ENCODE results near the gene CACNG8.

CACNG8 gene

DNA sequence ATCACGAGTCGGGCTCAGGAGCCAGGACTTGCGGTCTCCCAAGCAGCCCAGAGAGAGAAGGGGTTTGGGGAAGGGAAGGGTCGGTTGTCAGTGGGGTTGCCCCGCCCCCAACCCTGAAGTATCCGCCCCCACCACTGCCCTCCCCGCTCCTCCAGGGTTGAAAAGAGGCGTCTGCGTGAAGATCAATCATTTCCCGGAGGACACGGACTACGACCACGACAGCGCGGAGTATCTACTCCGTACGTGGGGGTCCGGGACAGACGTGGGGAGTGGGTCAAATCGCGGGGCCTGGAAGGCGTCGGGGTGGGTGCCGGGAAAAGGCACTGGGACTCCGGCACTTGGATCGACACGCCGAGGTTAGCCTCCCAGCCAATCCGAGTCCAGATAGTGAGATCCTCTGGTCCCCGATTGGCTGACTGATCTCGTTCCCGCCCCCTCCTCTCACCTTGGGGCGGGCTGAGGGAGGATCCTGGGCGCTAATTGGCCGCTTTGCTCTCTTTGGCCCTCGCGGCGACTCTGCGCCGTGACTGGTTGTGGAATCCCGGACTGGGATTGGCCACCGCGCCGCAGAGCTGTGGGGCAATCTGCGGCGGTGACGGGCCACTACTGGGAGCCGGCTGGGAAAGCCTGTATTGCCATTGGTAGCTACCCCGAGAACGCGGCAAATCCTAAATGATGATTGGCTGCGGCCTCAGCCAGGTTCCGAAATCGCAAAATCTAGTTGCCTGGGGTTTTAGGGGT, 15.4 kb downstream of the CACNG8 start:
- TF ChIP-seq, protein P1, sequence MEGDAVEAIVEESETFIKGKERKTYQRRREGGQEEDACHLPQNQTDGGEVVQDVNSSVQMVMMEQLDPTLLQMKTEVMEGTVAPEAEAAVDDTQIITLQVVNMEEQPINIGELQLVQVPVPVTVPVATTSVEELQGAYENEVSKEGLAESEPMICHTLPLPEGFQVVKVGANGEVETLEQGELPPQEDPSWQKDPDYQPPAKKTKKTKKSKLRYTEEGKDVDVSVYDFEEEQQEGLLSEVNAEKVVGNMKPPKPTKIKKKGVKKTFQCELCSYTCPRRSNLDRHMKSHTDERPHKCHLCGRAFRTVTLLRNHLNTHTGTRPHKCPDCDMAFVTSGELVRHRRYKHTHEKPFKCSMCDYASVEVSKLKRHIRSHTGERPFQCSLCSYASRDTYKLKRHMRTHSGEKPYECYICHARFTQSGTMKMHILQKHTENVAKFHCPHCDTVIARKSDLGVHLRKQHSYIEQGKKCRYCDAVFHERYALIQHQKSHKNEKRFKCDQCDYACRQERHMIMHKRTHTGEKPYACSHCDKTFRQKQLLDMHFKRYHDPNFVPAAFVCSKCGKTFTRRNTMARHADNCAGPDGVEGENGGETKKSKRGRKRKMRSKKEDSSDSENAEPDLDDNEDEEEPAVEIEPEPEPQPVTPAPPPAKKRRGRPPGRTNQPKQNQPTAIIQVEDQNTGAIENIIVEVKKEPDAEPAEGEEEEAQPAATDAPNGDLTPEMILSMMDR (IDR thresholded peaks at IDR 0.05; ENCODE audit: low read depth, low read length), result no peak
- H3K4me3 ChIP-seq (ENCODE audit: low read depth, low read length), result peak overlapping the region; percentile 12; the same call in 1 of the 2 replicates

- TF ChIP-seq, protein P1 (IDR thresholded peaks at IDR 0.05; ENCODE audit: low read depth, low read length), result no peak
- no peak overlapping the region for H3K4me3 ChIP-seq (ENCODE audit: low read depth, low read length)
These were observed 16.5 kb downstream of the CACNG8 start for GRCh38 chr19:53978975-53979801.

DNA sequence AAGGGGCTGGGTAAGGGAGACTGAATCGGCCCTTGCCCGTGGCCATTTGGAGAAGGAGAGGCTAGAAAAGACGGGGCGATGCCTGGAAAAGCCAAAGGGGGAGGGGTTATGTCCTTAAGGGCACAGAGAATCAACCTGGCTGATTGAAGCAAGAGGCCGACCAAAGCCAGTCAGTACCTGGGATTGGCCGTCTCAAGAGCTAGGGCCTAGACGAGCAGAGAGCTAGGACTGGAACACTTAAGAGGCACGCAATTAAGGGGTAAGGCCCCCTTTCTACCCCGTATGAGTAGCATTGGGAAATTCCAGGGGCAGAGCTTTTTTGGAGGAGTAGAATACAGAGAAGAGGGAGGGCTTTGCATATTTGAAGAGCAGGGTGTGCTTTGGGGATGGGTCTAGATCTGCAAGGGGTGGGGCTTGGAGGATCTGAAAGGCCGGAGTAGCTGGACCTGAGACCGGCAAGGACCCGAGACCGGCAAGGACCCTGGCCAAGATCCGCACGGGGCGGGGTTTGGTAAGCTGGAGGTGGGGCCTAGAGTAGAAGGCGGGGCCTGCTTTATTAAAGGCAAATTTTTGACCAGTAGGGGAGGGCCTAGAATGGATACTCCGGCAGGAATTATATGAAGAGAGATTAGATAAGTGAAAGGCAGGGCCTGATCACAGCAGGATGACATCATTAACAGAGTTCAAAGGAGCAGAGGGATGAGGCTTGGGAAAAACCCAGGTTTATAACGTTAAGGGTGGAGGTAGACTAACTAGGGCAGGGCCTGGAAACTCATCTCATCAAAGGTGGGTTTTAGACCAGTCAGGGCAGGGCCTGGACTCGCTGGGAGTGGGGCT, 18.0 kb downstream of the CACNG8 start:
- H3K4me3 ChIP-seq (ENCODE audit: low read depth, low read length), result peak overlapping the region; percentile 41
- TF ChIP-seq, protein P1 (IDR thresholded peaks at IDR 0.05; ENCODE audit: low read depth, low read length), result no peak

DNA sequence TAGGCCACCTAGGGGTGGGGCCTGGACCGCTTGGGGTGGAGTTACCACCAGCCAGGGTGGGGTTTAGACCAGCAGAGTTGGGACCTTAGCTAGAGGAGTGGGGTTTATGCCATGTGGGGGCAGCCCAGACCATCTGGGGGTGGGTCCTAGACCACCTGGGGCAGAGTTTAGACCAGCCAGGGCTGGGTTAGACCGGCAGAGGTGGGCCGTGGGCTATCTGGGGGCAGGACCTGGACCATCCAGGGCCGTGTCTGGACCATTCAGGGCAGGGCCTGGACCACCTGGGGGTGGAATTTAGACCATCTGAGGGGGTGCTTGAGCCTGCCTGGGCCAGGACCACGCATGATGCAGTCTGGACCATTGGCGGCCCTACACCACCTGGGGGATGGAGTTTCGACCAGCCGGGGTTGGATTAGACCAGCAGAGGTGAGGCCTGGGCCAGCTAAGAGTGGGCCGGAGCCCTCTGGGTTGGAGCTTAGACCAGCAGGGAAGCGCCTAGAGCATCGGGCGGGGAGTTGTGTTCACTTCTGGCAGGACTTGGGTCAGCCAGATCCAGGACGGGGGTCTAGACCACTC, 18.7 kb downstream of the CACNG8 start:
- TF ChIP-seq, protein P1 (IDR thresholded peaks at IDR 0.05; ENCODE audit: low read depth, low read length), result no peak
- H3K4me3 ChIP-seq (ENCODE audit: low read depth, low read length), result no peak overlapping the region

- H3K4me3 ChIP-seq (ENCODE audit: low read depth, low read length), result no peak overlapping the region
- TF ChIP-seq, protein P1 (IDR thresholded peaks at IDR 0.05; ENCODE audit: low read depth, low read length), result no peak
These were observed 19.3 kb downstream of the CACNG8 start for GRCh38 chr19:53982001-53982451.

- H3K4me3 ChIP-seq (ENCODE audit: low read depth, low read length), result no peak overlapping the region
- TF ChIP-seq, protein P1 (IDR thresholded peaks at IDR 0.05; ENCODE audit: low read depth, low read length), result no peak
These were observed 19.9 kb downstream of the CACNG8 start for GRCh38 chr19:53982611-53983010.

Measured in WI38 (cell line).